Choroid plexus epithelial cell (primary cell): ENCODE measurements around the gene KRTAP5-8.
"Not testable (repeated sequence)": the region's sequence is repeated elsewhere in the genome, so short reads cannot be mapped to it uniquely, and the experiment has no call there.

Experiments
- DNase-seq: peaks from one replicate; pipeline ENCODE4 v3.0.0-alpha.2; 2010; ENCODE audit warnings: low read depth
- H3K4me3 ChIP-seq: 2 replicates; pipeline ENCODE4 v1.5.1; 2011; ENCODE audit warnings: low read depth, mild to moderate bottlenecking, control low read depth, low read length, moderate library complexity
- CTCF ChIP-seq: conservative IDR thresholded peaks from 2 replicates; pipeline ENCODE4 v1.5.1; 2011; ENCODE audit warnings: low read depth, mild to moderate bottlenecking, control low read depth, inconsistent platforms, low read length, moderate library complexity

Gene KRTAP5-8

GRCh38 chr11:71537977-71538665, at the start of gene KRTAP5-8:
KRTAP5-8 (plus strand) TSS chr11:71538025; CDS start chr11:71538056, 31 bp downstream.
- DNase-seq, H3K4me3 ChIP-seq: not testable (repeated sequence)

- no peak overlapping the region for H3K4me3 ChIP-seq
- TF ChIP-seq CTCF: no peak
- DNase-seq: peak; percentile 32
Observed at GRCh38 chr11:71488681-71489270, 49.0 kb upstream of the KRTAP5-8 start.

- H3K4me3 ChIP-seq: no peak overlapping the region
- peak; percentile 80 for DNase-seq
- TF ChIP-seq CTCF: no peak
Observed at GRCh38 chr11:71489311-71490043, 48.3 kb upstream of the KRTAP5-8 start.

- TF ChIP-seq CTCF: no peak
- no peak for DNase-seq
- H3K4me3 ChIP-seq: no peak overlapping the region
Observed at GRCh38 chr11:71490044-71490730, 47.6 kb upstream of the KRTAP5-8 start.

- DNase-seq: no peak
- TF ChIP-seq CTCF: no peak
- no peak overlapping the region for H3K4me3 ChIP-seq
Observed at GRCh38 chr11:71490731-71491390, 47.0 kb upstream of the KRTAP5-8 start.

- H3K4me3 ChIP-seq: no peak overlapping the region
- no peak for TF ChIP-seq CTCF
- DNase-seq: no peak
Observed at GRCh38 chr11:71491531-71491930, 46.3 kb upstream of the KRTAP5-8 start.

GRCh38 chr11:71491940-71492339, 45.9 kb upstream of the KRTAP5-8 start:
- TF ChIP-seq CTCF: no peak
- DNase-seq: no peak

More at GRCh38 chr11:71491940-71492339, 45.9 kb upstream of the KRTAP5-8 start:
- H3K4me3 ChIP-seq: no peak overlapping the region
